Stimulated activated naive CD4-positive, alpha-beta T cell (primary cell): ENCODE measurements around the gene MAPK14.
"Not testable (repeated sequence)": the region's sequence is repeated elsewhere in the genome, so short reads cannot be mapped to it uniquely, and the experiment has no call there.

Experiments
- DNase-seq, 6 experiments: peaks; one replicate each; lab custom pipeline; 2025; lab: John Stamatoyannopoulos, UW

The MAPK14 gene

DNA sequence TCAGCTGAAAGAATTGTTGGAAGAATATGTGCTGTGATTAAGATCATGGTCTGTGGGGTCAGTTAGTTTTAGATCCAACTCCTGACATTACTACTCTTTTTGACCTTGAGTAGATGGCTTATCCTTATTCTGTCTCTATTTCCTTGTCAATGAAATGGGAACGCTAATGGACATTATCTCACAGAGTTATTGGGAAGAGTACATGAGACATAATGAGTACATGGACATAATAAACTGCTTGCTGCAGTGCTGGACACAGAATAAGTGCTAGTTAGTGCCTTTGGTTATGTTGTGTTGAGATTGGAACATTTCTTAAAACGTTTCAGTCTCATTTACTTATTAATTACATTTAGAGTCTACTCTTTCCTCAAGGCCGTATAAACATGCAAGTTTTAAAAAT lies 42.6 kb downstream of the MAPK14 start:
- no peak for DNase-seq

DNA sequence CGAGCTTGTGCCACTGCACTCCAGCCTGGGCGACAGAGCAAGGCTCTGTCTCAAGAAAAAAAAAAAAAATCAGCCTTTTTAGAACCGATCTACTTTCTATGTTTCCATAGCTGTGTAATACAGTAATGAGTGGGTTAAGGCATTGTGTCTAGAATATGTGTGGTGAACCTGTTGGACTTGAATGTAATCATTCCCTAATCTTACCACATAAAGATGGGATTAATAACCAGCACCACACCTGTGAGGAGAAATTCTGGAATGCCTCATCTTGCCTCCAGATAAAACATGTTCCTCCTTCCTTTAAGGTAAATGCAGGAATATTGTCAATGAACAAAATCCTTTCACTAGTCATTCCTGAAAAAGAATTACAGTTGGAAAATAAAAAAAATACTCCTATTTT lies 43.7 kb downstream of the MAPK14 start:
- DNase-seq = no peak

DNA sequence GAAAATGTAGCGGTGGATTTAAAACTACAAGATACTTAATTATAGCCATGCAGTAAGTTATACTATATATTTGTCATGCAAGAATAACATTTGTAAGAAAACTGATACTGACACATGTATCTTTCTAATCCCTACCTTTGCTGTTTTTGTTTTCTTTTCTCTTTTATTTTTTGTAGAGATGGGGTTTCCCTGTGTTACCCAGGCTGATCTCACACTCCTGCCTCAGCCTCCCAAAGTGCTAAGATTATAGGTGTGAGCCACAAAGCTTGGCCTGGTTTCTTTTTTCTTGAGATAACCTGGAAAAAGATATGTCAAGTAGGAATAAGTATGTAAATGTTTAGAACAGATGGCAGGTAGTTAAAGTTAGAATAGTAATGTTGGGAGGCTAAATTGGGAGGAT lies 44.1 kb downstream of the MAPK14 start:
- DNase-seq = no peak

DNA sequence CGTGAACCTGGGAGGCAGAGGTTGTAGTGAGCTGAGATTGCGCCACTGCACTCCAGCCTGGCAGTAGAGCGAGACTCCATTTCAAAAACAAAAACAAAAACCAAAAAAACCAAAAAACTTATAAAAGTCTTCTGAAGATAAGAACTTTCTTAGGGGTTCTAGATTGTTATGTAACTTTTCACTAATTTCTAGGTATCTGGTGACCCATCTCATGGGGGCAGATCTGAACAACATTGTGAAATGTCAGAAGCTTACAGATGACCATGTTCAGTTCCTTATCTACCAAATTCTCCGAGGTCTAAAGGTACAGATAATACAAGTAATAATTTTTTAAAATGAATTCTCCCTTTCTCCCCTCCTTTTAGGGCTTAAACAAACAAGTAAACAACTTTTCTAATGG lies 45.1 kb downstream of the MAPK14 start:
- no peak for DNase-seq

DNA sequence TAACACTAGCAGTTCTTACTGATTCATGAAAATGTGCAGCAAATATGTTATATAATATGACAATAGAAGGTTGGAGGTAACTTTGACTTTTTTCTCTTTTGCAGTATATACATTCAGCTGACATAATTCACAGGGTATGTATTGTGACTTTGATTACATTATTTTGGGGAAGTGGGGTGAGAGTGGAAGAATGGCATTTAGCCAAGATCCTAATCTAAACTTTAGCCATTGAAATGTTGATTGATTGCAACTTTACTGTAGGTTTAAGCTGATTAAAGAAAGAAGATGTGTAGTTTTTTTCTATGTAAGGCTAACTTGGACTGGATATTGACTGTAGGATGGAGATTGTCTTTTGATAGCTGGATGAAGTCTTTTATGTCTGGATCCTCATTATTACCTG lies 46.0 kb downstream of the MAPK14 start:
- DNase-seq = no peak

DNA sequence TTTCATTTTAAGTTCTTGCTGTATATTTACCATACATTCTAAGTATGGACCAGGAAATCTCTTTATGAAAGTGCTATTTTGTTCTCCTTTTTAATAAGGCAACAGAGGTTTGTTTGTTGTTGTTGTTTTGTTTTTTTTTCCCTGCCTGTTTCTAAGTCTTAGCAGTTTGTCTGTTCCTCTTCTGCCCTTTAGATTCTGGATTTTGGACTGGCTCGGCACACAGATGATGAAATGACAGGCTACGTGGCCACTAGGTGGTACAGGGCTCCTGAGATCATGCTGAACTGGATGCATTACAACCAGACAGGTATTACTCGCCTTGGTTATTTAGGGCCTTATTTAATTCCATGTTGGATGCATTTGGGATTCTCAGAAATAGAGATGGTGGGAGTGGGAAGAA lies 48.0 kb downstream of the MAPK14 start:
- peak in 3 of 6 experiments; percentile 2 to 17 (median 5) for DNase-seq

DNA sequence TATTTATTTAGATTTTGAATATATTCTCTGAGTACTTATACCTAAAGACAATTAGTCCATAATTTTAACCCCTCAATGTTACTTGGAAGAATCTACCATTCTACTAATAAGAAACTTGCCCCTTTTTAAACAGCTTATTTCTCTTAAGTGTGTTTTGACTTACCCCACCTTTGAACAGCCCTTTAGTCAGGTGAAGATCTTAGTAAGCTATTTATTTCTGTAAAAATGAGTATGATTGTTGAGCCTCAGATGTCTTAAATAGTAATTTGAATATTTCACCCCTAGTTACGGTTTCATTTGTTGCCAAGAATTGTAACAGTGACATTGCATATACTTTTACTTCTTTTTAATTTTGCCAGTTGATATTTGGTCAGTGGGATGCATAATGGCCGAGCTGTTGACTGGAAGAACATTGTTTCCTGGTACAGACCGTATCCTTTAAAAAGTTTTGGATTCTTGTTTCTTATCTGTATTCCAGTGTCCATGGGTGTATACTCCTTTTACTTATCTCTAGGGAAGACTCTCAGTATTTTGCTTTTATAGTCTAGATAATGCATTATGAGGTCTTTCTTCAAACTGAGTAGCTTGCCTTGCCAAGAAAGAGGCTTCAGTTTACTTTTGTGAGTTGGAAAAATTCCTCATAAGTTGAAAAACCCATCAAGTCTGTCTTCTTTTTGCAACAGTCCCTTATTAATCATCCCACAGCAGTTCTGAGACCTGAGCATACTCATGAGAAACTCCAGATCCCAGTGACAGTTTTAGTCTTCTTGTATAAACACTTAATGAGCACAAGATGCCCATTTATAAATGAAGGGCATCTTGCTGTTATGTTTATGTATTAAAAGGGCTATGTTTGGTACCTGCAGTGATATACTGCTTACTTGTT lies 48.8 kb downstream of the MAPK14 start:
- no peak for DNase-seq

DNA sequence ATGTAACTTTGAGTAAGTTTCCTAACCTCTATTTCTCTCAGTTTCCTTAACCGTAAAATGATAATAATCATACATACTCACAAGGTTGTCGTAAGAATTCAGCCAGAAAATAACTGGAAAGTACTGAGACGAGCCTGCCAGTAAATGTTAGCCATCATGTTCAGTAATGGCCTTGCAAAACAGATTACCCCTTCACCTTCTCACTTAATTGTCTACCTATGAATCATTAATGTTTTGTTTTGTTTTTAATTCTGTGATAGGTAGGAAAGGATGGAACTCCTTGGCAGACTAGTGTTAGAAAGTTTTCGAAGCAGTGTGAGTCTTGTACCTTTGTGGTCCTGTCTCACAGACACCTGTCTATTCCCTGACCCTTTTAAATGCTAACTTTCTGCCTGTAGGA lies 50.6 kb downstream of the MAPK14 start:
- no peak for DNase-seq

DNA sequence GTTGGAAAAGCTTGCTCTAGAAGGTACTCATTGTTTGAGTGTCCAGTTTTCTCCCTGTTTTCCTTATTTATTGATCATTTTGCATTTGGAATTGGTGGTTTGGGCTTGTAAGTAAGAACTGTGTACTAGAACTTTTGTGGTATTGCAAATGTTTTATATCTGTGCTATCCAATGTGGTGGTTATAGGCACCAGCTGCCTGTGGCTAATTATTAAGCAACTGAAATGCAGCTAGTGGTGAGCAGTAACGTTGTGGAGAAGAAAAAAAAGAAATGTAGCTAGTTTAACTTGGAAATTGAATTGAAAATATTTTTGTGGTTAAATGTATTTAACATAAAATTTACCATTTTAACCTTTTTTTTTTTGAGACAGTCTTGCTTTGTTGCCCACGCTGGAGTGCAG lies 52.0 kb downstream of the MAPK14 start:
- no peak for DNase-seq

DNA sequence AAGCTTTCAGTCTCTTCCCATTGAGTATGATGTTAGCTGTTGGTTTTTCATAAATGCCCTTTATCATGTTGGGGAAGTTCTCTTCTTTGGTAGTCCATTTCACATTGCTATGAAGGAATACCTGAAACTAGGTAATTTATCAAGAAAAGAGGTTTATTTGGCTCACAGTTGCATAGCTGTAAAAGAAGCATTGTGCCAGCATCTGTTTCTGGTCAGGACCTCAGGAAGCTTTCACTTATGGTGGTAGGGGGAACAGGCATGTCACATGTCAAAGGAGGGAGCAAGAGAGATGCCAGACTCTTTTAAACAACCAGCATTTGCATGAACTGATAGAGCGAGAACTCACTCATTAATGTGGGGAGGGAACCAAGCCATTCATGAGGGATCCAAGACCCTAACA lies 54.7 kb downstream of the MAPK14 start:
- no peak for DNase-seq

DNA sequence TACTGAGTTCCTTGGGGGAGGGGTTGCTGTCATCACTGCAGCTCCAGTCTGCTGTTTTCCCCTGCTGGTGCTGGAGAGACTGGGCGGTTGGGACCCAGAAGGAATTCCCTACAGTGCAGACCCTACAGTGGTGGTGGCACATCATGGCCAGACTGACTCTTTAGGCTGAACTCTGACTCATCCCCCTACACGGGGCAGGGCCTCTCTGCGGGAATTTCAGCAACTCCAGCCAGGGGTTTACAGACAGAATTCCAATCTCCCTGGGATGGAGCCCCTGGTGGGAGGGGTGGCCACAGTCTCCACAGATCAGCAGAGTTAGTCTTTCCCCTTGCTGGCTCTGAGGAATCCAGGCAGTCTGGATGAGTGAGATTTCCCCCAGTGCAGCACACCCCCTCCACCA lies 55.8 kb downstream of the MAPK14 start:
- DNase-seq = no peak

DNA sequence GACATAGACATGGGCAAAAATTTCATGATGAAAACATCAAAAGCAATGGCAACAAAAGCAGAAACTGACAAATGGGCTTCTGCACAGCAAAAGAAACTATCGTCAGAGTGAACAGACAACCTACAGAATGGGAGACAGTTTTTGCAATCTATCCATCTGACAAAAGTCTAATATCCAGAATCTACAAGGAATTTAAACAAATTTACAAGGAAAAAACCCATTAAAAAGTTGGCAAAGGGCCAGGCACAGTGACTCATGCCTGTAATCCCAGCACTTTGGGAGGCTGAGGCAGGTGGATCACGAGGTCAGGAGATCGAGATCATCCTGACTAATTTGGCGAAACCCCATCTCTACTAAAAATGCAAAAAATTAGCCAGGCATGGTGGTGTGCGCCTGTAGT lies 60.6 kb downstream of the MAPK14 start:
- not testable (repeated sequence) for DNase-seq

DNA sequence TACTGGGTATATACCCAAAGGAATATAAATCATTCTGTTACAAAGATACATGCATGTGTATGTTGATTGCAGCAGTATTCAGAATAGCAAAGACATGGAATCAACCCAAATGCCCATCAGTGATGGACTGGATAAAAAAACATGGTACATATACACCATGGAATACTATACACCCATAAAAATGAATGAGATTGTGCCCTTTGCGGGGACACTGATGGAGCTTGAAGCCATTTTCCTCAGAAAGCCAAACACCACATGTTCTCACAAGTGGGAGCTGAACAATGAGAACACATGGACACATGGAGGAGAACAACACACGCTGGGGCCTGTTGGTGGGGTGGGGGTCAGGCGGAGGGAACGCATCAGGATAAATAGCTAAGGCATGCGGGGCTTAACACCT lies 61.4 kb downstream of the MAPK14 start:
- no peak for DNase-seq

DNA sequence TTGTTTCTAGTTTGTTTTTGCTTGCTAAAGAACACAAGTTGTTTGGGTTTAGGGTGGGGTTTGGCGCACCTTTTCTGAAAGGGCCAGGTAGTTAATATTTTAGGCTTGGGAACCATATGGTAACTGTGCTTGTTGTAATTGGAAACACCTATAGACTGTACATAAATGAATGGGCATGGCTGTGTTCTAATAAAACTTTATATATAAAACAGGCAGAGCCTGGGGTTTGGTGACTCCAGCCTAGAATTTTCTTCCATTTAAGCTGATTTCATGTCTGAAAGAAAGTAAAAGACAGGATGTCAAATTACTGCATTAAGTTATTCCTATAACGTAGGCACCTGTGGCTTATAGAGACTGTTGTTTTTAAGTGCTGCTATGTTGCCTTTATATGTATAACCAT lies 66.6 kb downstream of the MAPK14 start:
- DNase-seq = no peak

DNA sequence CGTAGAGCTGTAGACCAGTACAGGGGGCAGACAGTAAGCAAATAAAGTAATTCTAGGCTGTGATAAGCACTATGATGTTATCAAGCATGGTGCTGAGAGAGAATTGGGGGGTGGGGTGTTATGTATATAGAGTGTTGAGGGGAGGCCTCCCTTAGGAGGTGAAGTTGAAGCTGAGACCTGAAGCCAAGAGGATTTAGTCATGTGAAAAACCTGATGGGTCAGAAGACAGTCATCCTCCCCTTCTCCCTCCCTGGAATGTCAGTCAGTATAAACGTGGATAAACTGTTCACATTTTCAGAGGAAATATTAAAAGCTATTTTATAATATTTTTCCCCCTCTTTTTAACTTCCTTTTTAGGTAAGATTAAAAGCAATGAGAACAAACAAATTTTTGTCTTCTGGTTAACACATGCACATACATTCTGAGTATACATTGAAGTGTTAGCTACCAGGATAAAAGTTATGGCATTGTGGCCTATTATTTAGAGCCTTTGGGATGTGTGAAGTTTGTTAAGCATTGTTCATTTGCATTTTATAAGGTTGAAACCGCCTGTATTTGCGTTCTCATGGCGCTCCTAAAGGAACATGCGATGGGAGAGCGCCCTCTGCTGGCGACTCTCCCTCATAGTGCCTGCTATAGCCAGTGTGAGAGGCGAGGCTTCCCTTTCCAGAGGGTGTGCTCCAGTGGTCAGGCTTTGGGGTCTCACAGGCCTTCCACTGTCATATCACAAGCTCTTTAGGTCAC lies 67.3 kb downstream of the MAPK14 start:
- DNase-seq = peak; percentile 49 to 83 (median 76)

DNA sequence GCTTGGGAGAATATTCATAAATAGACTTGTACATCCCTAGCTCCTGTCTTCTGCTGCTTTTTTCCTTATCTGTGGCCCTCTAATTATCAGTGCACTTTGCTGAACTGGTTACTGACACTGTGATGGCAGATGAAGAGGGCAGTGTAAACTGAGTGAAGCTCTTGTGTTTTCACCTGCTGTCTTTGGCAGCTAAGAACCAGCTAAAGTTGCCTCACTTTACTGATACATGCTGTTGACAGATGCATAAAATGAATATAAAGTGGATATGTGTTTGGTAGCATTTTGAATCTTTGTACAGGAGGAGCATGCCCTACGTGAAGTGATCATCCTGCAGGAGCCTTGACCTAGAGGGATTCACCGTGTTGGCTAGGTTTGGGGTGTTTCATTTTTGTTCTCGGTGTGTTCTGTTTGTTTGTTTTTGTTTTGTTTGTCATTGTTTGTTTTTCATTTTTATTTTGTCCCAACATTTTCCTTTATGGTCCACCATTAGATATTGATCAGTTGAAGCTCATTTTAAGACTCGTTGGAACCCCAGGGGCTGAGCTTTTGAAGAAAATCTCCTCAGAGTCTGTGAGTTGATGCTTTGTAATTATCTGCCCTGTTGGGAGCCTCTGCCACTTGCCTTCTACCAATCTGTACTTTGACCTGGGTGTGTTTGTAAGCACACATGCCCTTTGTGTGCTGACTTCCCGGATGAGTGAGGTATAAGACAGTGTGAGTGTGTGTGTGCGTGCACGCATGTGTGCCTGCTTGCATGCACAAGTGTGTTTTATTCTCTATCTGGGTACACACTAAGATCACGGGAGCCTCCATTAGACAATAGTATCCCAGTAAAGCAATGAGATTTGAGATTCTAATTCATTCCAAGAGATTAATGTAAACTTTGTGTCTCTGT lies 68.1 kb downstream of the MAPK14 start:
- DNase-seq = no peak

DNA sequence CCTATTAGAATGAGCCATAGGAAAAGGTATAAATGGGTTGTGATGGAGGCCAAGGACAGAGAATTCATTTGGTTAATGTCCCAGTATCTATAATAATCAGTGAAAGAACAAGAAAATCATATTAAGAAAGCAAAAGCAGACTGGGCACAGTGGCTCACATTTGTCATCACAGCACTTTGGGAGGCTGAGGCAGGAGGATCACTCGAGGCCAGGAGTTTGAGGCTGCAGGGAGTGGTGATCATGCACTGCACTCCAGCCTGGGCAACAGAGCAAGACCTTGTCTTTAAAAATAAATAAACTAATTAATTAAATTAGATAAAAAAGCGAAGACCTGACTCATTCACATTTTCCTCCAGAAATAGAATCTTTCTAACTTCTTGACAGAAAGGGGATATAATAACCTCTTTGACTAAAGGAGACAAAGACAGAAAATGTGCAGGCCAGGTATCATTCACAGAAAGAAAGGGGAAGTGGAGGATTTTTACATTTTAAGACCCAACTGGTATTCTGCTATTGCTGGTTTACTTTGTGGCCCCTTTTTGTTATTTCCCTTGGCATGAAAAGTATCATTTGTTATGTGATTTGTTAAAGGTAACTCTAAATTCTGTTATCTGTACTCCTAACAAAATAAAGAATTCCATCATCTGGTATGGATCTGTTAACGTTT lies 70.8 kb downstream of the MAPK14 start:
- DNase-seq = no peak

DNA sequence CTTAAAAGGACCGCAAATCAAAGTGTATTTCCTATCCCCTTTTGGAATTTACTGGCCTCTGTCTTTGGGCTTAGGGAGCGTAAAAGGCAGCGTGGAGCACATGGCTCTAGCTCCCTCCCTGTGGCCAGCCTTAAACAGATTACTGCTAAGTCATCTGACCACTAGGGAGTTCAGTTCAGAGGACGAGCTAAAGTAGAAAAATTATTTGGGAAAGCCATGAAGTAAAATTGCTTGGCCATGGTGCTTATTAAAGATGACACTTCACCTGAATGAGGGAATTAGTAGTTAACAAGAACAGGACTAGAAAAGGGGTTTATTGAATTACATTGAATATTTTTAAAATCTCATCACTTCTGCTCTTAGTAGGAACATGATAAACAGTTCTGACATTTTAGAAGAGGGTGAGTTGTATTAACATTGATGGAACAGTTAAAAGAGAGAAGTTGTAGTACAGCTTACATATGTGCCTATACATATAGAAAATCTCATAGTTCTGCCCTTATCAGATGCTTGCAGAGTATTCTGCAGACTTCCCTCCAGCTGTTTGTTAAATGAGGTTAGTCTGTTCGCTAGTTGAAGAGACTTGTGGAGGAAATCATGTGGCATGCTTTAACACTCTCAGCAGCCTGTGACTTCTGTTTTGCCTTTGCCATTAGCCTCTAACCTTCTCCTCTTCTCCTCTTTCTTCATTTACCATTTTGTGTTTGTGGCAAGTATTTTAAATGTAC lies 71.5 kb downstream of the MAPK14 start:
- peak in 3 of 6 experiments; percentile 23 to 43 (median 29) for DNase-seq

DNA sequence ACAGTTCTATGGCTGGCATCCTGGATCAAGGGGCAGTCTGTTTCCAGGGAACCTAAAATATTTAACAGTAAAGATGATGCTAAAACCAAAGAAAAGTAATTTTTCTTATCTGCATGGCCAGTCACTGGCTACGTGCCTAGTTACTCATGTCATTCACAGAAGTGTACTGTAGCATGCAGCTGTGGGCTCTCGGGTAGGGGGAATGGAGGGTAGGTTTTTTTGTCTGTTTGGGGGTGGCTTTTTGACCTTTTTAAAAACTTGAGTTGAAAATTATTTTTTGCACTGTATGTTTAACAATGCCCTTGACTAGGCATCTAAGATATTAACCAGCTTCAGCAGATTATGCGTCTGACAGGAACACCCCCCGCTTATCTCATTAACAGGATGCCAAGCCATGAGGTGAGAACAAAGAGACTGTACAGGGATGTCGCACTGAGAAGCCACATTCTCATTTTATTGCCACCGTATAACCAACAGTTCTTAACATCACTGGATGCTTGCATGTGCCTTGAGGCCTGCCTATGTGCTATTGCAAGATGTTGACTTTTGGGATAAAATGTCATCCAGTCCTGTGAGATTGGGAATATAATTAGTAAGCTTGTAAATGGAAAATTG lies 72.4 kb downstream of the MAPK14 start:
- peak in 5 of 6 experiments; percentile 10 to 77 (median 73) for DNase-seq

DNA sequence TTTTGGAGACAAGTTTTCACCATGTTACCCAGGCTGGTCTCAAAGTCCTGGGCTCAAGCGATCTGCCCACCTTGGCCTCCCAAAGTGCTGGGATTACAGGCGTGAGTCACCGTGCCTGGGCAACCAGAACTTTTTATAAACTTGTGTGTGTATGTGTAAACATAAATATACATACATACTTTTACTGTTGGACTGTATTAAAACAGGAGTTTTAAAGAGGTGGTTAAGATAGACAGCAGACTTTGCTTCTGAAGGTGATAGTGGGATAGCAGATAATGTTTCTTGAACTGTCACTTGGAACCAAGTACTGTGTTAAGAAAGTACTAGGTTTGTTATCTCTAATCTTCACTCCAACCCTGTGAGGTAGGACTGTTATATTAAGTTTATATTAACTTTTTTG lies 74.1 kb downstream of the MAPK14 start:
- DNase-seq = no peak

DNA sequence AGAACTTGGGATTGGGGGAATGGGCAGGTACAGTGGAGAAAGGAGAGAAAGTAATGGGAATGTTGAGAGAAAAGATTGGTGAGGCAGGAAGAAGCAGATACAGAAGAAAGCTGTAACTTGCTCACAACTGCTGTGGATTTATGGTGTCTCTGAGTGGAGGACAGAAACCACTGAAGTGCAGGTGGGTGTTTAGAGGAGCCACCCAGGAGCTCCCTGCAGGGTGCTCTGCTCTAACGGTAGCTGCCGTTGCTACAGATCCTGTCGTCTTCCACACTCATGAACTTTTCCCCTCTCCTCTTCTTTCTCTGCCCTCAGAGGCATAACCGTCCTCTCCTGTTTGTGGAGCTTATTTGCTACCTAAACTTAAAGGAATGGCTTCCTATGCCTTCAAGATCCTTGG lies 75.2 kb downstream of the MAPK14 start:
- DNase-seq = no peak
